GM19395 (cell line): ENCODE data around the gene GNLY.
A peak's percentile ranks its signal among the peaks of the same experiment; 100 is the strongest.

Experiments
- ATAC-seq: cut with Tn5 transposase; IDR thresholded peaks from one replicate; pipeline ENCODE4 v1.9.1; 2021; ENCODE audit warnings: mild to moderate bottlenecking, moderate library complexity; ENCODE audit not compliant: unreplicated experiment

GNLY gene

GRCh38 chr2:85681776-85682175 lies 12.4 kb upstream of the GNLY start:
- no peak for ATAC-seq

GRCh38 chr2:85682378-85682777 lies 11.8 kb upstream of the GNLY start:
- ATAC-seq: no peak

- no peak for ATAC-seq
These were observed 9.8 kb upstream of the GNLY start for GRCh38 chr2:85684380-85684779.

- ATAC-seq: no peak
These were observed 9.4 kb upstream of the GNLY start for GRCh38 chr2:85684806-85685205.

DNA sequence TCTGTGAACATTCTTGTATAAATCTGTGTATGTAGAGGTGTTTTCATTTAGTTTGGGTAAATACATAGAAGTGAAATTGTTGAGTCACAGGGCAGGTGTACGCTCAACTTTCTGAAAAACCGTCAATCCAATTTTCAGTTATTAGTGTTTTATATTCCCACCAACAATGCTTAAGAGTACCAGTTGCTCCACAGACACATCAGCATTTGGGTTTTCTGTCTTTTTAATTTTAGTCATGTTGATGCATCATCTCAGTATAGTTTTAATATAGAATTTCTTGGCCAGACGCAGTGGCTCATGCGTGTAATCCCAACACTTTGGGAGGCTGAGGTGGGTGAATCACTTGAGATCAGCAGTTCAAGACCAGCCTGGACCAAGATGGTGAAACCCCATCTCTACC lies 3.2 kb upstream of the GNLY start:
- ATAC-seq: no peak

DNA sequence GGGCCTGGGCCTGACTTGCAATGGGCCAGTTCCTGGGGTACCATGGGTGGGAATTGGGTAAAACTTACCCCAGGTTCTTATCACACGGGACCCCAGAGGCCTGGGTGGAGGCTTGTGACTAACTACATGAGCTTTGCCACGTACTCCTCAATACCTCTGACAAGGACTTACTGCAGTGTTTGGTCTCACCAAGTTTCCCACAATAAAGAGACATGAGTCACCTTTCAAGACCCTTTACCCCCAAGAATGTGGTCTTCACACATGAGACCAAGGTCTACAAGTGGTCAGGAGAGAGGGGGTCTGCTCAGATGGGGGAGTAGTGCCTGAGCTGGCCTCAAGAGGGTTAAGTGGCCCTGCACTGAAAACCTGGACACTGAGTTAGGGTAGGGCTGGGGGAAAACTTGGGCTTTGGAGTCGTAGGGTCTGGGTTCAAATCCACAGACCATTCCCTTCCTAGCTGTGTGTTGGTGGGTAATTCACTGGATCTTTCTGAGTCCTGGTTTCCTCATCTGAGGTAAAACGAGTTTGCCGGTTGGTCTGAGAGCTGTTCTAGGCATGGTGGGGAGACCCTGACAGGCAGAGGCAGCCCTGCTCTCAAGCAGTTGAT lies 2.0 kb upstream of the GNLY start:
- ATAC-seq: no peak

- ATAC-seq: no peak
These were observed 963 bp downstream of the GNLY start for GRCh38 chr2:85695121-85695520.

DNA sequence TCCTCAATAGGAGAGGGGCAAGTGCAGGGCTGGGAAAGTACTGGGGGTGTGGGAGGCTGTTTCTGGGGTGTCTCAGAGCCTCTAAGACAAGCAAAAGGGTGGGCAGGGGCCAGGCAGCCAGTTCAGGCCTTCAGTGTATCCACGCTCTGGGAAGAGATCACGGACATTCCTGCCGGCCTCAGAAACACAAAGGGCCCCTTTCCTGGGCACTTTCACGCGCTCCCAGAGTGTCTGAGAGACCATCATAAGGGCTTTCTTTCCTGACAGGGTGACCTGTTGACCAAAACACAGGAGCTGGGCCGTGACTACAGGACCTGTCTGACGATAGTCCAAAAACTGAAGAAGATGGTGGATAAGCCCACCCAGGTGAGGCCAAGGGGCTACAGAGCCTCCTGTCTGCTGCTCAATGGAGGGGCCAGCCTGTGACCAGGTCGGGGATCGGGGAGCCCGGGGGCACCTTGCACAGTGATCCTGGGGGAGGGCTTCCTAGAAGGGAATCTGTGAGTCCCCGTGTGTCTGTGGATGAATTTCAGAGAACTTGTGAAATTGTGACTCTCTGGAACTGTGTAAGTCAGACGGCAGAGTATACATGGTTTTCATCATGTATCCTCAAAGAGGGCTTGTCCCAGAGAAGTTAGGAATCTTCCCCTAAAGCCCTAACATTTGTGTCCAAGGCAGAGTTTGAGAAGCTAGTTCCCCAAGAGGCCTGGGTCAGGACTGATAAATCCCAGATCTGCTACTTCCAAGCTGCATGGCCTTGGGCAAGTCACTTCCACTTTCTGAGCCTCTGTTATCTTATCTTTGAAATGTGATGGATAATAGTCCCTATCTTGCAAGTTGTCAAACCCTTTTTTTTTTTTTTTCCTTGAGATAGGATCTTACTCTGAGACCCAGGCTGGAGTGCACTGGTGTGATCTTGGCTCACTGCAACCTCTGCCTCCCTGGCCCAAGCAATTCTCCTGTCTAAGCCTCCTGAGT lies 1.8 kb downstream of the GNLY start:
- no peak for ATAC-seq

DNA sequence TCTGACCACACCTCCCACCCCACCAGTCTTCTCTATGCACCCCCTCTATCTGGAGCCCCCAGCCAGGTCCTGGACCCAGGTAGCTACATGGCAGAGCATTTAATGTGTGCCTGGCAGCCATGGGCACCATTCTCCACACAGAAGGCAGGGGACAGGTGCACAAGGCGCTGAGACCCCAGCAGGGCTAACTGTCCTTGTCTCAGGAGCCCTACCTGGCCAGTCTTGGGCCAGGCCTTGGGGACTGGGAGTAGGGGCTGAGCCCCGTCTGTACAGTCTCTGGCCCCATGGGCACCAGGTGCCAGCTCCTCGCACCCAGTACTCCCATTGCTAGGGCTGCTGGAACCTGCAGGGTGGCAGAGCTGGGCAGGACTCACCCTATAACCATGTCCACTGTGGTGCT lies 2.9 kb downstream of the GNLY start:
- ATAC-seq: no peak

- no peak for ATAC-seq
These were observed 3.6 kb downstream of the GNLY start for GRCh38 chr2:85697716-85698115.

GRCh38 chr2:85698184-85698879 lies 4.2 kb downstream of the GNLY start:
- no peak for ATAC-seq

DNA sequence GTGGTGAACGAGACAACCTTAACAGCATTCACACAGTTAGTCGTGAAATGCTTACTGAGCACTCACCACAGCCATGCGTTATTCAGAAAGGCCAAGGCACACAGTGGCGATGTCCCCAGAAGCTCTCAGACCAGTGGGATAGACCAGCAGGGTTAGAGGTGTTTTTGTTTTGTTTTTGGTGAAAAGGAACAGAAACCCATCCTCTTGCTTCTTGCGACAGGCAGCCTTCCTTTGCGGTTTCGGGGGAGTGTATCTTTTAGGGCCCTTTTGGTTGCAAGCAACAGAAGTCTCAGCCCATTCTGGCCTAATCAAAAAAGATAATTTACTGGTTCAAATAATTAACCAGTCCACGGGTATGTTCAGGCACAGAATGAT lies 4.7 kb downstream of the GNLY start:
- ATAC-seq: no peak

- ATAC-seq: no peak
These were observed 5.2 kb downstream of the GNLY start for GRCh38 chr2:85699325-85699724.

DNA sequence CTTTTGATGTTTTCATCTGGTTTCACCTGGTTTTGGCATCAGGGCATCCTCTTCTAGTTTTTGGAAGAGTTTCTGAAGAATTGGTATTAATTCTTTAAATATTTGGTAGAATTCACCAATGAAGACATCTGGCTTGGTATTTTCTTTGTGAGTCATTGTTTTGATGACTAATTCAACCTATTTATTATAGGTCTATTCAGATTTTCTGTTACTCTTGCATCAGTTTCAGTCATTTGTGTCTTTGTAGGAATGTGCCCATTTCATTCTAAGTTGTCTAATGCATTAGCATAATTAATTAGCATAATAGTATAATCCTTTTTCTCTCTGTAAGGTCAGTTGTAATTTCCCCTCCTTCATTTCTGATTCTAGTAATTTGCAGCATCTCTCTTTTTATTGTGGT lies 8.0 kb downstream of the GNLY start:
- no peak for ATAC-seq

- no peak for ATAC-seq
These were observed 8.6 kb downstream of the GNLY start for GRCh38 chr2:85702800-85703199.

GRCh38 chr2:85703329-85703728 lies 9.2 kb downstream of the GNLY start:
- no peak for ATAC-seq

- ATAC-seq: no peak
These were observed 9.9 kb downstream of the GNLY start for GRCh38 chr2:85704038-85704437.

DNA sequence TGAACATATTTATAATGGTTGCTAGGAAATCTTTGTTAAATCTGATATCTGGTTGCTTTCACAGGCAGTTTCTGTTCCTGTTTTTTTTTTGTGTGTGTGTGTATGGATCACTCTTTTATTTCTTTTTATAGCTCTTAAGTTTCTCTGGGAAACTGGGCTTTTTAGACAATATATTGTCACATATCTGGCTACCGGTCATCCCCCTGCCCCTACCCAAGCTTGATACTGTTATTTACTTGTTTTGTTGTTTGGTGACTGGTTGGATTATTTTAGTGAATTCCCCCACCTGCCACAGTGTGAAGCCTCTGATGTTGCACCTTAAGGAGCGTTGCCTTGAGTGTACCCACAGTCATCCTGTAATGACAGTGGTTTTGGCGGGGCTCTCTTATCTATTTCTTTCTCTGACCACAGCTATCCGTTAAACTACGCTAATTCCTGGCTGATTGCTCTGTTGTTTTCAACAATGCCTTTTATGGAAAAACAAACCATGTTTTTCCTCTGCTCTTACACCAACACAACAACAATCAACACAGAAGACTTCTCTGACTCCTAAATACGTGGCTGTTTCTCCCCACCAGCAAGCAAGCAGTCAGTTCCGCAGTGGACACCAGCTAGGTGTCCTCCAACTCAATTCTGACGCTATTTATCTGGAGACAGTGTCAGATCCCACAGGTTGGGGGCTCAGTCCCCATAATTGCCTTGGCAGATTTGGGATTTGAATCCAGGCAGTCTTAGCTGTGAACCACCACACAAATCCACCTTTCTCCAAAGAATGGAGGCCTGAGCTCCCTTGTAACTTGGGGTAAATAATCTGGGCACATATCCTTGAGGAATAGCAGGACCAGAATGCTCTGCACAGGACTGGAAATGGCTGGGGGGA lies 10.9 kb downstream of the GNLY start:
- peak; percentile 75 for ATAC-seq

- ATAC-seq: no peak
These were observed 11.5 kb downstream of the GNLY start for GRCh38 chr2:85705680-85706039.

GRCh38 chr2:85706063-85706462 lies 11.9 kb downstream of the GNLY start:
- no peak for ATAC-seq
